ENCODE measurements around the gene MRPS18A. TPM values are rescaled to one million over a fixed set of nuclear protein-coding genes. Genes with fewer than 3 reads are reported as not detected.

The MRPS18A gene
- total and polyA plus RNA-seq, 2 of the 13 experiments (the other 11 are each of a cell fraction or from before 2014, with no cell fraction given), result 87.8 to 89.1 TPM

DNA sequence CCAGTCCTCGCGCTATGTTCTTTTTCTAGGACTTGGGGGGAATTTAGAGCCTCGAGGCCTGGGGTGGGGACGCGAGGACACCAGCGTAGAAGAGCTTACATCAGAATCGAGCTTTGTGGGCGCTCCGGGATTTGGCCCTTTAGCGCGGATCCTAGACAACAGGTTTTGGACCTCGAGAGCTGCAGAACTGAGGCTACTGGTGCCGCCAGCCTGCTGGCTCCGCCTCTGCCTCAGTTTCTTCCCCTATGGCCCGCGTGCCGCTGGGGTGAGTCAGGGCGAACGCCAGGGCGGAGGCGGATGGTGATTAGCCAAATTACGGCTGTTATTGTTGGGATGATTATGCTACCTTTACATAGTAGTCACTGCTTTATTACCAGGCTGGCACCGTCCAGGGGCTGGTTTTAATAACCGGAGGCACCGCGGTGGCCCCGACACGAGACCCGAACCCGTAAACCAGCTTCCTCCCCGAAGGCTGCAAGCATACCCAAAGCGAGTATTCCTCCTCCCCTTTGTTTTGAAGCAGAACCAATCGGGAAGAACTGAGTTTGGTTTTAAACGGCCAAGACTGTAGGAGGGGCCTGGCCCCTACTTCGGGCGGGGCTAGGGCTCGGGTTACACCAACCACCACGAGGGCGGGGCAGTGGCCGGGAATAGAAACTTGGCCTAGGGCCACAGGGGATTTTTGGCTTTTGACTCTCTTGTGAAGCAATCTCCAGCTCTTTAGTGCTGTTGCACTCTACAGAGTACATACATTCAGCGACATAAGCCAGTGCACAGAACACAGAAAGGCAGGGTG, 57.9 kb downstream of the MRPS18A start (continued):
- TF ChIP-seq, protein P1, sequence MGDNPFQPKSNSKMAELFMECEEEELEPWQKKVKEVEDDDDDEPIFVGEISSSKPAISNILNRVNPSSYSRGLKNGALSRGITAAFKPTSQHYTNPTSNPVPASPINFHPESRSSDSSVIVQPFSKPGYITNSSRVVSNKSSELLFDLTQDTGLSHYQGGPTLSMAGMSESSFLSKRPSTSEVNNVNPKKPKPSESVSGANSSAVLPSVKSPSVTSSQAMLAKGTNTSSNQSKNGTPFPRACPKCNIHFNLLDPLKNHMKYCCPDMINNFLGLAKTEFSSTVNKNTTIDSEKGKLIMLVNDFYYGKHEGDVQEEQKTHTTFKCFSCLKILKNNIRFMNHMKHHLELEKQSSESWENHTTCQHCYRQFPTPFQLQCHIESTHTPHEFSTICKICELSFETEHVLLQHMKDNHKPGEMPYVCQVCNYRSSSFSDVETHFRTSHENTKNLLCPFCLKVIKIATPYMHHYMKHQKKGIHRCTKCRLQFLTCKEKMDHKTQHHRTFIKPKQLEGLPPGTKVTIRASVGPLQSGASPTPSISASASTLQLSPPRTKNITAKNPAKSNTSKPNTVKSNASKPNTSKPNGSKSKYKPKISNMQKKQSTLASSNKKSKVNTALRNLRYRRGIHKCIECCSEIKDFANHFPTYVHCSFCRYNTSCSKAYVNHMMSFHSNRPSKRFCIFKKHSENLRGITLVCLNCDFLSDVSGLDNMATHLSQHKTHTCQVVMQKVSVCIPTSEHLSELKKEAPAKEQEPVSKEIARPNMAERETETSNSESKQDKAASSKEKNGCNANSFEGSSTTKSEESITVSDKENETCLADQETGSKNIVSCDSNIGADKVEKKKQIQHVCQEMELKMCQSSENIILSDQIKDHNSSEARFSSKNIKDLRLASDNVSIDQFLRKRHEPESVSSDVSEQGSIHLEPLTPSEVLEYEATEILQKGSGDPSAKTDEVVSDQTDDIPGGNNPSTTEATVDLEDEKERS (CRISPR knock-in tag; IDR thresholded peaks at IDR 0.05), result peak; percentile 58; the same call in 1 of the 2 replicates
- TF ChIP-seq, protein P2, sequence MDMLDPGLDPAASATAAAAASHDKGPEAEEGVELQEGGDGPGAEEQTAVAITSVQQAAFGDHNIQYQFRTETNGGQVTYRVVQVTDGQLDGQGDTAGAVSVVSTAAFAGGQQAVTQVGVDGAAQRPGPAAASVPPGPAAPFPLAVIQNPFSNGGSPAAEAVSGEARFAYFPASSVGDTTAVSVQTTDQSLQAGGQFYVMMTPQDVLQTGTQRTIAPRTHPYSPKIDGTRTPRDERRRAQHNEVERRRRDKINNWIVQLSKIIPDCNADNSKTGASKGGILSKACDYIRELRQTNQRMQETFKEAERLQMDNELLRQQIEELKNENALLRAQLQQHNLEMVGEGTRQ (IDR thresholded peaks at IDR 0.05; ENCODE audit: low read depth, low read length), result no peak
- TF ChIP-seq, protein P2 (CRISPR knock-in tag; IDR thresholded peaks at IDR 0.05; ENCODE audit: borderline replicate concordance), result 0 out of 2 replicates have a peak, but pooled peaks have one; percentile 28
- TF ChIP-seq ZNF30 (CRISPR knock-in tag; IDR thresholded peaks at IDR 0.05), result 0 out of 2 replicates have a peak, but pooled peaks have one; percentile 32
- peak; percentile 98 for TF ChIP-seq DR1 (CRISPR knock-in tag; IDR thresholded peaks at IDR 0.05)
- TF ChIP-seq, protein P3, sequence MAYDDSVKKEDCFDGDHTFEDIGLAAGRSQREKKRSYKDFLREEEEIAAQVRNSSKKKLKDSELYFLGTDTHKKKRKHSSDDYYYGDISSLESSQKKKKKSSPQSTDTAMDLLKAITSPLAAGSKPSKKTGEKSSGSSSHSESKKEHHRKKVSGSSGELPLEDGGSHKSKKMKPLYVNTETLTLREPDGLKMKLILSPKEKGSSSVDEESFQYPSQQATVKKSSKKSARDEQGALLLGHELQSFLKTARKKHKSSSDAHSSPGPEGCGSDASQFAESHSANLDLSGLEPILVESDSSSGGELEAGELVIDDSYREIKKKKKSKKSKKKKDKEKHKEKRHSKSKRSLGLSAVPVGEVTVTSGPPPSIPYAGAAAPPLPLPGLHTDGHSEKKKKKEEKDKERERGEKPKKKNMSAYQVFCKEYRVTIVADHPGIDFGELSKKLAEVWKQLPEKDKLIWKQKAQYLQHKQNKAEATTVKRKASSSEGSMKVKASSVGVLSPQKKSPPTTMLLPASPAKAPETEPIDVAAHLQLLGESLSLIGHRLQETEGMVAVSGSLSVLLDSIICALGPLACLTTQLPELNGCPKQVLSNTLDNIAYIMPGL (CRISPR knock-in tag; IDR thresholded peaks at IDR 0.05; ENCODE audit: borderline replicate concordance in 1 of 2, low read depth in 1 of 2), result peak; percentile 50 to 90; a peak in 3 of 4 replicates
- TF ChIP-seq, protein P4, sequence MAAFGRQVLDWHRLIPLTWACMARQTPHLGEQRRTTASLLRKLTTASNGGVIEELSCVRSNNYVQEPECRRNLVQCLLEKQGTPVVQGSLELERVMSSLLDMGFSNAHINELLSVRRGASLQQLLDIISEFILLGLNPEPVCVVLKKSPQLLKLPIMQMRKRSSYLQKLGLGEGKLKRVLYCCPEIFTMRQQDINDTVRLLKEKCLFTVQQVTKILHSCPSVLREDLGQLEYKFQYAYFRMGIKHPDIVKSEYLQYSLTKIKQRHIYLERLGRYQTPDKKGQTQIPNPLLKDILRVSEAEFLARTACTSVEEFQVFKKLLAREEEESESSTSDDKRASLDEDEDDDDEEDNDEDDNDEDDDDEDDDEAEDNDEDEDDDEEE (CRISPR knock-in tag; IDR thresholded peaks at IDR 0.05), result peak; percentile 90
- TF ChIP-seq, protein P5, sequence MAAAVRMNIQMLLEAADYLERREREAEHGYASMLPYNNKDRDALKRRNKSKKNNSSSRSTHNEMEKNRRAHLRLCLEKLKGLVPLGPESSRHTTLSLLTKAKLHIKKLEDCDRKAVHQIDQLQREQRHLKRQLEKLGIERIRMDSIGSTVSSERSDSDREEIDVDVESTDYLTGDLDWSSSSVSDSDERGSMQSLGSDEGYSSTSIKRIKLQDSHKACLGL (CRISPR knock-in tag; IDR thresholded peaks at IDR 0.05), result peak; percentile 63; the same call in 1 of the 2 replicates
- TF ChIP-seq MLLT10 (CRISPR knock-in tag; IDR thresholded peaks at IDR 0.05), result no peak
- TF ChIP-seq ZNF563 (CRISPR knock-in tag; IDR thresholded peaks at IDR 0.05), result peak; percentile 54; the same call in 1 of the 2 replicates
- peak; percentile 36; the same call in 1 of the 2 replicates for TF ChIP-seq WIZ (CRISPR knock-in tag; IDR thresholded peaks at IDR 0.05)
- no peak for TF ChIP-seq FOXA1 (IDR thresholded peaks at IDR 0.05)
- 0 out of 2 replicates have a peak, but pooled peaks have one; percentile 7 for TF ChIP-seq FOXA1 (CRISPR knock-in tag; IDR thresholded peaks at IDR 0.05)
- TF ChIP-seq ZFP36L2 (CRISPR knock-in tag; IDR thresholded peaks at IDR 0.05), result 0 out of 2 replicates have a peak, but pooled peaks have one; percentile 36
- TF ChIP-seq ZNF17 (CRISPR knock-in tag; IDR thresholded peaks at IDR 0.05), result no peak
- TF ChIP-seq KDM1A (CRISPR knock-in tag; IDR thresholded peaks at IDR 0.05), result no peak
- TF ChIP-seq ZNF772 (CRISPR knock-in tag; IDR thresholded peaks at IDR 0.05), result peak; percentile 45; the same call in 1 of the 2 replicates
- TF ChIP-seq GATA4 (IDR thresholded peaks at IDR 0.05; ENCODE audit: borderline replicate concordance, low read depth), result peak; percentile 54; the same call in 1 of the 2 replicates
- TF ChIP-seq MAF1 (CRISPR knock-in tag; IDR thresholded peaks at IDR 0.05; ENCODE audit: borderline replicate concordance), result no peak
- peak; percentile 66 for TF ChIP-seq KAT8 (CRISPR knock-in tag; IDR thresholded peaks at IDR 0.05)
- TF ChIP-seq PPARG (CRISPR knock-in tag; conservative IDR thresholded peaks at IDR 0.05), result peak; percentile 49

Measured in HepG2 (cell line).